ENCODE results near the gene LRRC32.

The LRRC32 gene

GRCh38 chr11:76691655-76692054 lies 21.1 kb upstream of the LRRC32 start:
- Mint-ChIP-seq H3K9me3 (no peaks in the 10 kb centered on the region), H3K4me1 (peaks cover 19% of the 10 kb centered on the region), H3K36me3 (ENCODE audit: low read depth) (no peaks in the 10 kb centered on the region), H3K4me3 (no peak overlapping the region), H3K27ac (no peak overlapping the region), H3K27me3 (ENCODE audit: low read depth) (no peaks in the 10 kb centered on the region)
- TF ChIP-seq CTCF (IDR thresholded peaks at IDR 0.05; ENCODE audit: unreplicated experiment in 3 of 3): no peak

- TF ChIP-seq CTCF (IDR thresholded peaks at IDR 0.05; ENCODE audit: unreplicated experiment in 3 of 3): no peak
- H3K36me3 Mint-ChIP-seq (ENCODE audit: low read depth): no peaks in the 10 kb centered on the region
- H3K4me3 Mint-ChIP-seq: no peak overlapping the region
Measured at GRCh38 chr11:76690736-76691135, 20.2 kb upstream of the LRRC32 start.

GRCh38 chr11:76689313-76690260 lies 19.0 kb upstream of the LRRC32 start:
- TF ChIP-seq CTCF (IDR thresholded peaks at IDR 0.05; ENCODE audit: unreplicated experiment in 3 of 3): no peak
- Mint-ChIP-seq H3K9me3 (no peaks in the 10 kb centered on the region), H3K4me3 (peak overlapping the region in 1 of 3 experiments; percentile 37), H3K4me1 (peaks cover 19% of the 10 kb centered on the region), H3K27ac (peak overlapping the region in 2 of 3 experiments; percentile 11 to 27), H3K27me3 (ENCODE audit: low read depth) (peaks cover 6% of the 10 kb centered on the region), H3K36me3 (ENCODE audit: low read depth) (no peaks in the 10 kb centered on the region)

More at GRCh38 chr11:76690736-76691135, 20.2 kb upstream of the LRRC32 start:
- Mint-ChIP-seq H3K27me3 (ENCODE audit: low read depth) (peaks cover 6% of the 10 kb centered on the region), H3K9me3 (no peaks in the 10 kb centered on the region), H3K27ac (no peak overlapping the region), H3K4me1 (peaks cover 19% of the 10 kb centered on the region)

GRCh38 chr11:76688146-76688545 lies 17.6 kb upstream of the LRRC32 start:
- no peaks in the 10 kb centered on the region for H3K9me3 Mint-ChIP-seq
- H3K27ac Mint-ChIP-seq: peak overlapping the region in 1 of 3 experiments; percentile 64
- peak overlapping the region in 1 of 3 experiments; percentile 20 for H3K4me3 Mint-ChIP-seq
- TF ChIP-seq CTCF (IDR thresholded peaks at IDR 0.05; ENCODE audit: unreplicated experiment in 3 of 3): no peak
- peaks cover 13% of the 10 kb centered on the region for H3K27me3 Mint-ChIP-seq (ENCODE audit: low read depth)
- H3K4me1 Mint-ChIP-seq: peaks cover 19% of the 10 kb centered on the region
- H3K36me3 Mint-ChIP-seq (ENCODE audit: low read depth): no peaks in the 10 kb centered on the region

GRCh38 chr11:76686261-76687079 lies 15.9 kb upstream of the LRRC32 start:
- no peaks in the 10 kb centered on the region for H3K36me3 Mint-ChIP-seq (ENCODE audit: low read depth)
- no peak overlapping the region for H3K4me3 Mint-ChIP-seq
- H3K9me3 Mint-ChIP-seq: no peaks in the 10 kb centered on the region
- H3K4me1 Mint-ChIP-seq: peaks cover 19% of the 10 kb centered on the region
- no peak for TF ChIP-seq CTCF (IDR thresholded peaks at IDR 0.05; ENCODE audit: unreplicated experiment in 3 of 3)
- H3K27ac Mint-ChIP-seq: no peak overlapping the region
- peaks cover 23% of the 10 kb centered on the region for H3K27me3 Mint-ChIP-seq (ENCODE audit: low read depth)

Measured in nephron (organoid).